Measurements from ENCODE around the gene CRABP1.

GRCh38 chr15:78291698-78292097, 48.5 kb upstream of the CRABP1 start:
- TF ChIP-seq CTCF (IDR thresholded peaks at IDR 0.05; ENCODE audit: insufficient read depth, low read length, poor library complexity, severe bottlenecking): no peak
- no peak for TF ChIP-seq EZH2phosphoT487 (conservative IDR thresholded peaks at IDR 0.05; ENCODE audit: low read length)
